Adipocyte (in vitro differentiated cells): ENCODE measurements around the gene RAPGEF3.
A peak's percentile ranks its signal among the peaks of the same experiment; 100 is the strongest.

Experiments
- DNase-seq: peaks from one replicate; pipeline ENCODE4 v3.0.0-alpha.2; 2015; ENCODE audit warnings: low read depth
- H3K27me3 ChIP-seq: replicated peaks from 2 replicates; pipeline ENCODE4 v1.7.0; 2013; ENCODE audit warnings: mild to moderate bottlenecking, low read length, moderate library complexity; ENCODE audit not compliant: control insufficient read depth, insufficient read depth
- H3K36me3 ChIP-seq: 2 replicates; pipeline ENCODE4 v1.7.0; 2013; ENCODE audit warnings: low read length, mild to moderate bottlenecking, moderate library complexity; ENCODE audit not compliant: control insufficient read depth, insufficient read depth, severe bottlenecking
- H3K4me1 ChIP-seq: 2 replicates; pipeline ENCODE4 v1.7.0; 2013; ENCODE audit warnings: mild to moderate bottlenecking, low read length, moderate library complexity; ENCODE audit not compliant: control insufficient read depth, insufficient read depth
- H3K4me3 ChIP-seq: 2 replicates; pipeline ENCODE4 v1.7.0; 2013; ENCODE audit warnings: mild to moderate bottlenecking, low read length, moderate library complexity
- H3K9ac ChIP-seq: 2 replicates; pipeline ENCODE4 v1.7.0; 2013; ENCODE audit warnings: mild to moderate bottlenecking, low read length, moderate library complexity
- H3K9me3 ChIP-seq: 2 replicates; pipeline ENCODE4 v1.7.0; 2013; ENCODE audit warnings: mild to moderate bottlenecking, low read length, moderate library complexity; ENCODE audit not compliant: control insufficient read depth

The RAPGEF3 gene

GRCh38 chr12:47763481-47764346 lies 5.0 kb upstream of the RAPGEF3 start:
- no peak for DNase-seq
- no peak overlapping the region for H3K4me3 ChIP-seq
- no peaks in the 10 kb centered on the region for H3K36me3 ChIP-seq
- H3K9me3 ChIP-seq, result no peaks in the 10 kb centered on the region
- H3K27me3 ChIP-seq, result no peaks in the 10 kb centered on the region
- H3K9ac ChIP-seq, result no peak overlapping the region
- H3K4me1 ChIP-seq, result peaks cover 19% of the 10 kb centered on the region

- Histone ChIP-seq H3K4me1 (peaks cover 25% of the 10 kb centered on the region), H3K27me3 (no peaks in the 10 kb centered on the region), H3K9ac (no peak overlapping the region), H3K9me3 (no peaks in the 10 kb centered on the region), H3K36me3 (no peaks in the 10 kb centered on the region), H3K4me3 (no peak overlapping the region)
- no peak for DNase-seq
Observed at GRCh38 chr12:47762850-47763465, 4.3 kb upstream of the RAPGEF3 start.

- Histone ChIP-seq H3K9me3 (no peaks in the 10 kb centered on the region), H3K27me3 (no peaks in the 10 kb centered on the region), H3K4me3 (peak overlapping the region; percentile 83), H3K36me3 (no peaks in the 10 kb centered on the region), H3K4me1 (peaks cover 20% of the 10 kb centered on the region), H3K9ac (peak overlapping the region; percentile 86)
- DNase-seq, result no peak
Observed at GRCh38 chr12:47758584-47758833, 171 bp downstream of the RAPGEF3 start.

- DNase-seq, result no peak
- Histone ChIP-seq H3K4me1 (peaks cover 25% of the 10 kb centered on the region), H3K36me3 (no peaks in the 10 kb centered on the region), H3K27me3 (no peaks in the 10 kb centered on the region), H3K9me3 (no peaks in the 10 kb centered on the region), H3K4me3 (peak overlapping the region; percentile 83), H3K9ac (peak overlapping the region; percentile 86)
Observed at GRCh38 chr12:47757840-47758583, 668 bp downstream of the RAPGEF3 start.

- Histone ChIP-seq H3K4me1 (peaks cover 29% of the 10 kb centered on the region), H3K36me3 (no peaks in the 10 kb centered on the region), H3K9ac (no peak overlapping the region), H3K27me3 (no peaks in the 10 kb centered on the region), H3K4me3 (no peak overlapping the region), H3K9me3 (no peaks in the 10 kb centered on the region)
- DNase-seq, result no peak
Observed at GRCh38 chr12:47757364-47757839, 1.3 kb downstream of the RAPGEF3 start.

DNA sequence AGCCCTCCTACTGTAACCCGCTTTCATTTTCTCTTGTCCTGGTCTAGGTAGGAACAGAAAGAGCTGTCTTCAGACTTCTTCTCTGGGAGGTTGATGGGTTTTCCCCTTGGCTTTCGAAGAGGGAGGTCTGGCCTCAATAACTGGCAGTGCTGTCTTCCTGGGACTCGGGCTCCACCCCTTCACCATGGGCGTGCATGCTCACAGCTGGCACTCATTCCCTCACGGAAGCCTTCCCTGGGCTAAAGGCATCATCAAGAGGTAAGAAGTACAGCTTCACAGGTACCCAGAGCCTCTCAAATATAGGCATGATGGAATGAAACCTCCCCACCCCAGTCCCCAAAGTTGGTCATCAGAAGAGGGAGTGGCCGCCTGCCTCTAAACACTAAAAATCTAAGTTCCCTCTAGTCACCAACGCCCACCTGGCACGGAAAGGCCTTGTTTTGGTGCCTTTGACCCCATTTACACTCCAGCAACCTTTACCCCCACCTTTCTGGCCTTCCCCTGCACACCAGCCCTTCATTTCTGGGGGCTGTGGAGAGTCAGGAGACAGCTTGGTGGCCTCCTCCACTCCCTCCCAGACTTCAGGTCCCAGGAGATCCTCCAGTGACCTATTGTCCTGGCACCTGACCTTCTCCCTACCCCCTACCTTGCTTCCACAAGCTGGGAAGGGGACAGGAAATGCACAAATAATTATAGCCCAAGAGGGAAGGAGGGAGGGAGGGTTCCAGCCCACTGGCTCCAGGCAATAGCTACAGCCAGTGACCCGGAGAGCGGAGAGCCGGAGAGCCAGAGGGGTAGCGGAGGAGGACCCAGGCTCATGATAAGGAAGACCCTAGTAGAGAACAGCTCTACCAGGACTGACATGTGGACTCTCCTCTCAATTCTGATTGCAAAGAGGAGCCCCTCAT lies 2.8 kb downstream of the RAPGEF3 start:
- no peaks in the 10 kb centered on the region for H3K27me3 ChIP-seq
- H3K9me3 ChIP-seq, result no peaks in the 10 kb centered on the region
- DNase-seq, result no peak
- H3K36me3 ChIP-seq, result no peaks in the 10 kb centered on the region
- no peak overlapping the region for H3K9ac ChIP-seq
- H3K4me1 ChIP-seq, result peaks cover 29% of the 10 kb centered on the region
- H3K4me3 ChIP-seq, result no peak overlapping the region

GRCh38 chr12:47754881-47755280 lies 3.8 kb downstream of the RAPGEF3 start:
- no peak overlapping the region for H3K9ac ChIP-seq
- H3K4me1 ChIP-seq, result peaks cover 29% of the 10 kb centered on the region
- H3K36me3 ChIP-seq, result no peaks in the 10 kb centered on the region
- DNase-seq, result no peak
- H3K9me3 ChIP-seq, result no peaks in the 10 kb centered on the region
- H3K4me3 ChIP-seq, result no peak overlapping the region
- H3K27me3 ChIP-seq, result no peaks in the 10 kb centered on the region

GRCh38 chr12:47754126-47754525 lies 4.6 kb downstream of the RAPGEF3 start:
- Histone ChIP-seq H3K9ac (no peak overlapping the region), H3K4me3 (no peak overlapping the region), H3K36me3 (no peaks in the 10 kb centered on the region), H3K4me1 (peaks cover 23% of the 10 kb centered on the region), H3K9me3 (no peaks in the 10 kb centered on the region), H3K27me3 (no peaks in the 10 kb centered on the region)
- no peak for DNase-seq

- H3K9me3 ChIP-seq, result no peaks in the 10 kb centered on the region
- H3K27me3 ChIP-seq, result no peaks in the 10 kb centered on the region
- H3K4me1 ChIP-seq, result peaks cover 20% of the 10 kb centered on the region
- H3K9ac ChIP-seq, result no peak overlapping the region
- no peaks in the 10 kb centered on the region for H3K36me3 ChIP-seq
- no peak for DNase-seq
- H3K4me3 ChIP-seq, result no peak overlapping the region
Observed at GRCh38 chr12:47753021-47754001, 5.4 kb downstream of the RAPGEF3 start.

GRCh38 chr12:47752552-47752951 lies 6.1 kb downstream of the RAPGEF3 start:
- no peaks in the 10 kb centered on the region for H3K36me3 ChIP-seq

More at GRCh38 chr12:47752552-47752951, 6.1 kb downstream of the RAPGEF3 start:
- Histone ChIP-seq H3K9ac (no peak overlapping the region), H3K4me3 (no peak overlapping the region), H3K4me1 (peaks cover 15% of the 10 kb centered on the region), H3K27me3 (no peaks in the 10 kb centered on the region), H3K9me3 (no peaks in the 10 kb centered on the region)
- peak; percentile 84 for DNase-seq
